ENCODE results near the gene MCOLN1. TPM values are rescaled to one million over a fixed set of nuclear protein-coding genes. Genes with fewer than 3 reads are reported as not detected.

Gene MCOLN1
- total and polyA plus RNA-seq, 2 of the 8 experiments (the other 6 are each of a cell fraction or from before 2014, with no cell fraction given): 19.1 to 40.0 TPM

Small RNA genes within 50 kb of the gene (small RNA-seq; reads per million reads assigned to genes)
- not detected for gene AC008878.2 (ENCODE audit: insufficient read depth)

Other genes with a start within 250 kb of the MCOLN1 start
- gene INSR, start 228.2 kb upstream of the MCOLN1 start, total RNA-seq (2021; fragmentation: NEBNext Ultra II Directional; extraction: Animal tissue kit (Norgen Biotek cat#: 25700)): 48.7 and 51.0 TPM in 2 replicates
- gene INSR, start 228.2 kb upstream of the MCOLN1 start, polyA plus RNA-seq (2011; rRNA removed): 13.1 and 23.0 TPM in 2 replicates
- gene ARHGEF18, start 173.7 kb upstream of the MCOLN1 start, total RNA-seq (2021; fragmentation: NEBNext Ultra II Directional; extraction: Animal tissue kit (Norgen Biotek cat#: 25700)): 35.9 and 36.8 TPM in 2 replicates
- gene ARHGEF18, start 173.7 kb upstream of the MCOLN1 start, polyA plus RNA-seq (2011; rRNA removed): 12.2 and 17.4 TPM in 2 replicates
- 1.8 and 2.1 TPM in 2 replicates for gene PEX11G, start 33.6 kb upstream of the MCOLN1 start, total RNA-seq (2021; fragmentation: NEBNext Ultra II Directional; extraction: Animal tissue kit (Norgen Biotek cat#: 25700))
- gene PEX11G, start 33.6 kb upstream of the MCOLN1 start, polyA plus RNA-seq (2011; rRNA removed): 4.3 and 5.3 TPM in 2 replicates
- gene ZNF358, start 6.5 kb upstream of the MCOLN1 start, total RNA-seq (2021; fragmentation: NEBNext Ultra II Directional; extraction: Animal tissue kit (Norgen Biotek cat#: 25700)): 40.0 and 44.0 TPM in 2 replicates
- gene ZNF358, start 6.5 kb upstream of the MCOLN1 start, polyA plus RNA-seq (2011; rRNA removed): 60.3 and 117 TPM in 2 replicates
- gene PNPLA6, start 13.1 kb downstream of the MCOLN1 start, total RNA-seq (2021; fragmentation: NEBNext Ultra II Directional; extraction: Animal tissue kit (Norgen Biotek cat#: 25700)): 121 and 123 TPM in 2 replicates
- 55.1 and 121 TPM in 2 replicates for gene PNPLA6, start 13.1 kb downstream of the MCOLN1 start, polyA plus RNA-seq (2011; rRNA removed)
- gene CAMSAP3, start 73.2 kb downstream of the MCOLN1 start, total RNA-seq (2021; fragmentation: NEBNext Ultra II Directional; extraction: Animal tissue kit (Norgen Biotek cat#: 25700)): 30.4 and 32.5 TPM in 2 replicates
- 11.4 and 19.6 TPM in 2 replicates for gene CAMSAP3, start 73.2 kb downstream of the MCOLN1 start, polyA plus RNA-seq (2011; rRNA removed)
- 49.4 and 51.4 TPM in 2 replicates for gene XAB2, start 106.9 kb downstream of the MCOLN1 start, total RNA-seq (2021; fragmentation: NEBNext Ultra II Directional; extraction: Animal tissue kit (Norgen Biotek cat#: 25700))
- 48.2 and 74.4 TPM in 2 replicates for gene XAB2, start 106.9 kb downstream of the MCOLN1 start, polyA plus RNA-seq (2011; rRNA removed)
- gene PET100, start 107.2 kb downstream of the MCOLN1 start, total RNA-seq (2021; fragmentation: NEBNext Ultra II Directional; extraction: Animal tissue kit (Norgen Biotek cat#: 25700)): 105 and 127 TPM in 2 replicates
- gene PET100, start 107.2 kb downstream of the MCOLN1 start, polyA plus RNA-seq (2011; rRNA removed): 36.1 and 80.8 TPM in 2 replicates
- not detected in 2 replicates for gene PCP2, start 111.1 kb downstream of the MCOLN1 start, total RNA-seq (2021; fragmentation: NEBNext Ultra II Directional; extraction: Animal tissue kit (Norgen Biotek cat#: 25700))
- 0.49 TPM in 1 of 2 replicates, not detected in the other for gene PCP2, start 111.1 kb downstream of the MCOLN1 start, polyA plus RNA-seq (2011; rRNA removed)
- gene STXBP2, start 114.5 kb downstream of the MCOLN1 start, total RNA-seq (2021; fragmentation: NEBNext Ultra II Directional; extraction: Animal tissue kit (Norgen Biotek cat#: 25700)): 51.5 and 52.9 TPM in 2 replicates
- 53.8 and 82.7 TPM in 2 replicates for gene STXBP2, start 114.5 kb downstream of the MCOLN1 start, polyA plus RNA-seq (2011; rRNA removed)
- not detected in 2 replicates for gene RETN, start 146.4 kb downstream of the MCOLN1 start, total RNA-seq (2021; fragmentation: NEBNext Ultra II Directional; extraction: Animal tissue kit (Norgen Biotek cat#: 25700))
- not detected in 2 replicates for gene RETN, start 146.4 kb downstream of the MCOLN1 start, polyA plus RNA-seq (2011; rRNA removed)
- gene MCEMP1, start 154.5 kb downstream of the MCOLN1 start, total RNA-seq (2021; fragmentation: NEBNext Ultra II Directional; extraction: Animal tissue kit (Norgen Biotek cat#: 25700)): not detected in 2 replicates
- gene MCEMP1, start 154.5 kb downstream of the MCOLN1 start, polyA plus RNA-seq (2011; rRNA removed): 0.13 TPM in 1 of 2 replicates, not detected in the other
- 99.7 and 109 TPM in 2 replicates for gene TRAPPC5, start 158.2 kb downstream of the MCOLN1 start, total RNA-seq (2021; fragmentation: NEBNext Ultra II Directional; extraction: Animal tissue kit (Norgen Biotek cat#: 25700))
- gene TRAPPC5, start 158.2 kb downstream of the MCOLN1 start, polyA plus RNA-seq (2011; rRNA removed): 120 TPM in 2 replicates
- 0.29 TPM in 1 of 2 replicates, not detected in the other for gene FCER2, start 179.5 kb downstream of the MCOLN1 start, total RNA-seq (2021; fragmentation: NEBNext Ultra II Directional; extraction: Animal tissue kit (Norgen Biotek cat#: 25700))
- 0.67 TPM in 2 replicates for gene FCER2, start 179.5 kb downstream of the MCOLN1 start, polyA plus RNA-seq (2011; rRNA removed)
- 0.35 and 1.0 TPM in 2 replicates for gene CLEC4G, start 209.5 kb downstream of the MCOLN1 start, total RNA-seq (2021; fragmentation: NEBNext Ultra II Directional; extraction: Animal tissue kit (Norgen Biotek cat#: 25700))
- 2.9 and 3.2 TPM in 2 replicates for gene CLEC4G, start 209.5 kb downstream of the MCOLN1 start, polyA plus RNA-seq (2011; rRNA removed)
- gene CD209, start 224.9 kb downstream of the MCOLN1 start, total RNA-seq (2021; fragmentation: NEBNext Ultra II Directional; extraction: Animal tissue kit (Norgen Biotek cat#: 25700)): 0.22 TPM in 1 of 2 replicates, not detected in the other
- 0.03 and 0.05 TPM in 2 replicates for gene CD209, start 224.9 kb downstream of the MCOLN1 start, polyA plus RNA-seq (2011; rRNA removed)
- not detected in 2 replicates for gene CLEC4M, start 240.6 kb downstream of the MCOLN1 start, total RNA-seq (2021; fragmentation: NEBNext Ultra II Directional; extraction: Animal tissue kit (Norgen Biotek cat#: 25700))
- gene CLEC4M, start 240.6 kb downstream of the MCOLN1 start, polyA plus RNA-seq (2011; rRNA removed): not detected in 2 replicates